ENCODE measurements around the gene NDUFS6. TPM values are rescaled to one million over a fixed set of nuclear protein-coding genes. Genes with fewer than 3 reads are reported as not detected.
A peak's percentile ranks its signal among the peaks of the same experiment; 100 is the strongest.

The NDUFS6 gene
- total RNA-seq, result 10 to 100 TPM; 40.5 to 42.4 TPM

- no peaks in the 10 kb centered on the region for H3K27me3 Mint-ChIP-seq
- peak within 1 kb of the TSS; percentile 96 for H3K27ac Mint-ChIP-seq
- H3K9me3 Mint-ChIP-seq, result no peaks in the 10 kb centered on the region
- peaks cover 57% of the 10 kb centered on the region for H3K36me3 Mint-ChIP-seq
- H3K4me3 Mint-ChIP-seq, result peak within 1 kb of the TSS; percentile 90
- DNase-seq, result peak; percentile 83
- H3K4me1 Mint-ChIP-seq, result peaks cover 50% of the 10 kb centered on the region
Observed at GRCh38 chr5:1801222-1801966, at the start of gene NDUFS6. NDUFS6 (plus strand) TSS chr5:1801407; CDS start chr5:1801418, 11 bp downstream.

GRCh38 chr5:1751864-1752822, 49.1 kb upstream of the NDUFS6 start:
- Mint-ChIP-seq H3K4me1 (no peaks in the 10 kb centered on the region), H3K27ac (no peak overlapping the region), H3K36me3 (no peaks in the 10 kb centered on the region), H3K4me3 (no peak overlapping the region), H3K27me3 (no peaks in the 10 kb centered on the region), H3K9me3 (no peaks in the 10 kb centered on the region)
- DNase-seq, result no peak

GRCh38 chr5:1752881-1753280, 48.3 kb upstream of the NDUFS6 start:
- no peak for DNase-seq
- no peaks in the 10 kb centered on the region for H3K27me3 Mint-ChIP-seq

GRCh38 chr5:1753490-1753889, 47.7 kb upstream of the NDUFS6 start:
- H3K9me3 Mint-ChIP-seq, result peaks cover 5% of the 10 kb centered on the region
- H3K27me3 Mint-ChIP-seq, result no peaks in the 10 kb centered on the region
- H3K27ac Mint-ChIP-seq, result no peak overlapping the region
- H3K4me3 Mint-ChIP-seq, result no peak overlapping the region
- no peaks in the 10 kb centered on the region for H3K4me1 Mint-ChIP-seq
- no peak for DNase-seq
- H3K36me3 Mint-ChIP-seq, result no peaks in the 10 kb centered on the region

More at GRCh38 chr5:1752881-1753280, 48.3 kb upstream of the NDUFS6 start:
- Mint-ChIP-seq H3K9me3 (no peaks in the 10 kb centered on the region), H3K27ac (no peak overlapping the region), H3K4me3 (no peak overlapping the region), H3K36me3 (no peaks in the 10 kb centered on the region), H3K4me1 (no peaks in the 10 kb centered on the region)

- Mint-ChIP-seq H3K4me3 (no peak overlapping the region), H3K27me3 (no peaks in the 10 kb centered on the region), H3K36me3 (no peaks in the 10 kb centered on the region), H3K27ac (no peak overlapping the region), H3K4me1 (no peaks in the 10 kb centered on the region), H3K9me3 (peaks cover 5% of the 10 kb centered on the region)
- no peak for DNase-seq
Observed at GRCh38 chr5:1754531-1755220, 46.5 kb upstream of the NDUFS6 start.

GRCh38 chr5:1755321-1755949, 45.8 kb upstream of the NDUFS6 start:
- no peak for DNase-seq
- peaks cover 5% of the 10 kb centered on the region for H3K9me3 Mint-ChIP-seq
- H3K27me3 Mint-ChIP-seq, result no peaks in the 10 kb centered on the region
- no peaks in the 10 kb centered on the region for H3K36me3 Mint-ChIP-seq
- no peak overlapping the region for H3K27ac Mint-ChIP-seq
- H3K4me1 Mint-ChIP-seq, result no peaks in the 10 kb centered on the region
- no peak overlapping the region for H3K4me3 Mint-ChIP-seq

GRCh38 chr5:1756481-1756880, 44.7 kb upstream of the NDUFS6 start:
- no peaks in the 10 kb centered on the region for H3K4me1 Mint-ChIP-seq
- H3K9me3 Mint-ChIP-seq, result peaks cover 5% of the 10 kb centered on the region
- no peak overlapping the region for H3K4me3 Mint-ChIP-seq
- no peaks in the 10 kb centered on the region for H3K36me3 Mint-ChIP-seq
- DNase-seq, result no peak
- no peaks in the 10 kb centered on the region for H3K27me3 Mint-ChIP-seq
- H3K27ac Mint-ChIP-seq, result no peak overlapping the region

- DNase-seq, result no peak
- Mint-ChIP-seq H3K27me3 (no peaks in the 10 kb centered on the region), H3K27ac (no peak overlapping the region), H3K36me3 (no peaks in the 10 kb centered on the region), H3K4me3 (no peak overlapping the region), H3K9me3 (peaks cover 5% of the 10 kb centered on the region), H3K4me1 (no peaks in the 10 kb centered on the region)
Observed at GRCh38 chr5:1757511-1757910, 43.7 kb upstream of the NDUFS6 start.

- Mint-ChIP-seq H3K27ac (no peak overlapping the region), H3K4me3 (no peak overlapping the region)
Observed at GRCh38 chr5:1758574-1758973, 42.6 kb upstream of the NDUFS6 start.

GRCh38 chr5:1759378-1759970, 41.7 kb upstream of the NDUFS6 start:
- Mint-ChIP-seq H3K4me1 (no peaks in the 10 kb centered on the region), H3K27ac (no peak overlapping the region), H3K9me3 (peaks cover 5% of the 10 kb centered on the region), H3K36me3 (no peaks in the 10 kb centered on the region), H3K4me3 (no peak overlapping the region), H3K27me3 (peaks cover 5% of the 10 kb centered on the region)
- DNase-seq, result no peak

More at GRCh38 chr5:1758574-1758973, 42.6 kb upstream of the NDUFS6 start:
- no peaks in the 10 kb centered on the region for H3K4me1 Mint-ChIP-seq
- no peak for DNase-seq
- no peaks in the 10 kb centered on the region for H3K36me3 Mint-ChIP-seq
- H3K9me3 Mint-ChIP-seq, result peaks cover 5% of the 10 kb centered on the region
- peaks cover 5% of the 10 kb centered on the region for H3K27me3 Mint-ChIP-seq

GRCh38 chr5:1760231-1760630, 41.0 kb upstream of the NDUFS6 start:
- H3K27me3 Mint-ChIP-seq, result peaks cover 11% of the 10 kb centered on the region
- H3K9me3 Mint-ChIP-seq, result peaks cover 5% of the 10 kb centered on the region
- no peaks in the 10 kb centered on the region for H3K36me3 Mint-ChIP-seq
- no peak overlapping the region for H3K4me3 Mint-ChIP-seq
- no peaks in the 10 kb centered on the region for H3K4me1 Mint-ChIP-seq
- DNase-seq, result no peak
- no peak overlapping the region for H3K27ac Mint-ChIP-seq

GRCh38 chr5:1760656-1761452, 40.4 kb upstream of the NDUFS6 start:
- Mint-ChIP-seq H3K27ac (no peak overlapping the region), H3K9me3 (peaks cover 5% of the 10 kb centered on the region), H3K4me1 (no peaks in the 10 kb centered on the region), H3K36me3 (no peaks in the 10 kb centered on the region), H3K27me3 (peaks cover 11% of the 10 kb centered on the region), H3K4me3 (no peak overlapping the region)
- no peak for DNase-seq

- Mint-ChIP-seq H3K4me1 (no peaks in the 10 kb centered on the region), H3K27me3 (peaks cover 11% of the 10 kb centered on the region), H3K36me3 (no peaks in the 10 kb centered on the region), H3K9me3 (peaks cover 5% of the 10 kb centered on the region), H3K27ac (no peak overlapping the region), H3K4me3 (no peak overlapping the region)
- DNase-seq, result no peak
Observed at GRCh38 chr5:1761453-1761755, 39.8 kb upstream of the NDUFS6 start.
